NCI-H526 (cell line): ENCODE data around the gene CAPZB.

Experiments
- DNase-seq, 2 experiments: peaks; one replicate each; lab custom pipeline; 2025; lab: John Stamatoyannopoulos, UW

CAPZB gene

DNA sequence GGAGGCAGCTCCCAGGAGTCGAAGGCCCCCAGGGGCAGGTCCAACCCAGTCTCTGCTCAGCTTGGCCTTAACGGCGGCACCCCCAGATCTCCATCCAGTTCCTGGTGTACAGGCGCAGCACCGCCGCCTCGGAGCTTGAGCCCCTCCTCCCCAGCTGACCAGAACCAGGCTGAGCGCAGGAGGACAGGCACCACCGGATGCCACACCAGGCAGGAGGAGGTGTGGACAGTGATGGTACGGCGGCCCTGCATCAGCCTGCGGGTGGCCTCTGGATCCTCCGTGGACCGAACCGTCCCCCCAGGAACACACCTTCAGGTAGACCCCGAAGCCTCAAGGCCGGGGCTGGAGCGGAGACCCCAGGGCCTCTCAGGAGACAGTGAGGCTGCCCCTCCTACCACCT lies 156.9 kb downstream of the CAPZB start:
- no peak for DNase-seq

DNA sequence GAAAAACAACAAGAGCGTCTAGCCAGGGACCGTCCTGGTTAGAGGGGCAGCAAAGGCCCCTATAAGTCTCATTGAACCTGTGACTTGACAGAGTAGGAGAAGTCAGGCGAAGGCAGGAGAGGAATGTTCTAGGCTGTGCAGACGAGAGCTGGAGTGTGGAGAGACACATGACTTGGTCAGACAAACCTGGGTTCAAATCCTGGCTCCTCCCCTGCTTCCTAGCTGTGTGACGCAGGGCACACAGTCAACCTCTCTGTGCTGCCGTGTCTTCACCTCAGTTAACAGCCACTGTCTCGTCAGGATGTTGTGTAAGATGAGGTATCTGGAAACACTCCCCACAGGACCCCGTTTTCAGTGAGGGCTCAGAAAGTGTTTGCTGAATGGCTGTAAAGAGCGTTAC lies 157.6 kb downstream of the CAPZB start:
- DNase-seq, result no peak

DNA sequence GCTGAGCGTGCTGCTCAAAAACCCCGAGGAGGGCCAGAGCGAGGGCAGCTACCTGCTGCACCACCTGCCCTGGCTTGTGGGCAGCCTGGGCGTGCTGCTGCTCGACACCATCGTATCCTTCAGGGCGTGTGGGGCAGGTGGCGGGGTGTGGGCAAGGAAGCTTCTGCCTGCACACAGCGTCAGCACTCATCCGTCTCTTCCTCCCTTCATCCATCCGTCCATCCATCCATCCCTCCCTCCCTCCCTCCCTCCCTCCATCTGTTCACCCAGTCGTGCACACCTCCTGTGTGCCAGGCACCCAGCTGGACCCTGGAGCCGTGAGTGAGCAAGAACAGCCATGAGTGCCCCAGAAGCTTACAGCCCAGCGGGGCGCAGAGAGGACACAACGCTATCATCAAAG lies 158.0 kb downstream of the CAPZB start:
- DNase-seq, result no peak

DNA sequence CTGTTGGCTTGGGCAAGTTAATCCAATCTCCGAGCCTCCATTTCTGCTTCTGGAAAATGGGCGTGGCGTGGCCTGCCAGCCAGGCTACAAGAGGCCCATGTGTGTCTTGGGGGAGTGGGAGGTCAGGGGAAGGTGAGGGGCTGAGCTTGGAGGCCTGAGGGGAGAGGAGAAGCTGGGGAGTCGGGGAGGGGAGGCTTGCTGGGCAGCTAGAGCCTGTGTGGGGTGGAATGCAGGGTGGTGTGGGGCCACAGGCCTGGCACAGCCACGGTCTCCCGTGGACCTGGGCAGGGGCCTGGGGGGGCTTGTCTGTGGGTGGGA lies 158.6 kb downstream of the CAPZB start:
- DNase-seq, result no peak

DNA sequence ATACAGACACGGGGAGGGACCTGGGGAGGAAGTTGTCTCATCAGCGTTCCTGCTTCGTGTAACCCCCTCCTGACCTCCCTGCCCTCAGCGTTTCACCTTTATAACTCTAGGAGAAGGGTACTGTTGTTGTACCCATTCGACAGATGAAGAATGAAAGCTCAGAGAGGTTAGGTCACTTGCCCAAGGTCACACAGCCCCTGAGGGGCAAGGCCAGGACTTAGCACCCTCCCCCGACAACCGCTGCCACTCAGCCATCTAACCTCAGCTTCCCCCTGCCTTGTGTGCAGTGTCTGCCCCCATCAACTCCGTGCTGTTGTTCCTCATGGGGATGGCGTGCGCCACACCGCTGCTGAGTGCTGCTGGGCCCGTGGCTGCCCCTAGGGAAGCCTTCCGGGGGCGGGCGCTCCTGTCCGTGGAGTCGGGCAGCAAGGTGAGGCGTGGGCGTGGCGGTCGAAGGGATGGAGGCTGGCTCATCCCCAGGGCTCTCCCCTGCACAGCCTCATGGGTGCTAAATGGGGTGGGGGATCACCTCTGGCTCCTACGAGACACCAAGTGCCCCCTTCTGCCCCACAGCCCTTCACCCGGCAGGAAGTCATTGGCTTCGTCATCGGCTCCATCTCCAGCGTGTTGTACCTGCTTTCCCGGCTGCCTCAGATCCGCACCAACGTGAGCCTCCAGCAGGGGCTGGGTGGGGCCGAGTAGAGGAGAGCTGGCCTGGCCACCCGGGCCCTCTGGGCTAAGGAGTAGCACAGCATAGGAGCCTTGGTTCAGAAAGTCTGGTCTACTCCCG lies 159.2 kb downstream of the CAPZB start:
- DNase-seq, result no peak

DNA sequence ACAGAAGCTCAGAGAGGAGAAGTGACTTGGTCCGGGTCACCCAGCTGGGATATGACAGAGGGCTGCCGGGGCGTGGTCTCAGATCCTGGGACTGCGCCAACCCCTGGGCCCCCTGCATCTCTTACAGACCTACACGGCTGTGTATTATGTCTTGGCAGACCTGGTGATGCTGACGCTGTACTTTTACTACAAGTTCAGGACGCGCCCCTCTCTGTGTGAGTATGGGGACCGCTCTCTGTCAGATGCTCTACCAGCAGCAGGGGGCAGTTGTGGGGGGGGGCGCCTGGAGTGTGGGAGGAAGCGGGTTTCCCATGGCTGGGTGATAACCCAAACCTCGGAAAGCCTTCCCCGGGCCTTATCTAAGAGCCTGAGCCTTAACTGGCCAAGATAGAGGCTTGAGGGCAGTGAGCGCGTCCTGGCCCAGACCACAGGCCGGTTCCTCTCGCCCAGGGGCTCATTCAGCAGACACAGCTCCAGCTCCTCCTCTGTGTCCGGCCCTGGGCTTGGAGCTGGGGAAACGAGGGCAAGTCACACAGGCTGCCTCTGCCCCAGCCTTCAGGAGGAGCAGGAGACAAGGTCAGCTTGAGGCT lies 159.9 kb downstream of the CAPZB start:
- DNase-seq, result no peak

DNA sequence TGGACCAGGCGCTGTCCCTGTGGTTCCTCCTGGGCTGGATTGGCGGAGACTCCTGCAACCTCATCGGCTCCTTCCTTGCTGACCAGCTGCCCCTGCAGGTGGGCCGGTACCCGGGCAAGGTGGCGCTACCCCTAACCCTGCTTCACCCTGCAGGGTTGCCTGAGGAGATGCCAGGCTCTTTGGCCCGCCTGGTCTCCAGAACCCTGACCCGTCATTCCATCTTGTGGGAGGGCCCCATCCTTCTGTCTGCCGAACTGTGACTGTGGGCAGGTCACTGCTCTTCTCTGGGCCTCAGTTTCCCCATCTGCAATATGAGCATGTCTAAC lies 160.7 kb downstream of the CAPZB start:
- no peak for DNase-seq

DNA sequence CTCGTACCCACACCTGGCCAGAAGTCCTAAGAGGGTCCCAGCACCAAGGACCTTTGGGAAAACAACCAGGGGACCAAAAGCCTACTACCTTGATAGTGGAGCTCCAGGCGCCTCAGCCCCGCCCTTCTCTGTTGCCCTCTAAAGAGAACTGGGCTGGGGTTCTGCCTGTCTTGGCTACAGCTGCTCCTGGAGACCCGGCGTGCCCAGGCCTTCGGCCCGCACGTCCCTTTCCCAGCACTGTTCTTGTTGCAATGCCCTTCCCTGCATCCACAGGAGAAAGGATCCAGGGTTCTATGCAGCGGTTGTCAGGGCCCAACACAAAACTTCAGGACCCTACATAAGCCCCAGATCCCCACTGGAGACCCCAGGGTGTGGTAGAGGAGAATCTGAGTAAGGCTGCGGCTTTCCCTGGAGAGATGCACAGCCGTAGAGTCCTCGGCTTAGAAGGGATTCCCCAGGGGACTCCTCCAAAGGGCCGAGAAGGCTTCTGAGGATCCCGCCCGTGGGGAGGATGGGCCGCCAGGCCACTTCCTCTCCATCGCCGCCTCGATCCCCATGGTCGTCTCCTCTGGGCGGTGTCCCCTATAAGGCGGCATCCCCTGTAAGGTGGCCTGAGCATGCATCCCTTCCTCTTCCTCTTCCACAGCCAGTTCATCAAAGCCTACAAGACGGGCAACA lies 161.2 kb downstream of the CAPZB start:
- DNase-seq, result no peak

DNA sequence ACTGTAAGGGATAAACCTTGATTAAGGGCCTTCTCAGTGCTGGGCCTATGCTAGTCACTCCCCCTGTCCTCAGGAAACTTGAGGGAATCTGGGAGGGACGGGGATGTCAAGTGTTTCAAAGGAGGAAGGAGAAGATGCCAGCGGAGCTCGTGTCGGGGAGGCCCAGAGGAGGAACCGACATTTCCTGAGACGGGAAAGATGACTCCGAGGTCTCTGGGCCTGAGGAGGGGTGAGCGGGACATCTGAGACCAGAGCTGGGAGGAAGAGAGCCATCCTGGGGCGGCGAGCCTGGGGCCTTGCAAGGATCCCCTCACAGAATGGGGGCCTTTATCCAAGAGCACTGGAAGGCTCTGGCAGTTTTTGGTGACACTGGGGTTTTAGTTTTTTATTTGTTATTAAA lies 162.9 kb downstream of the CAPZB start:
- DNase-seq, result no peak

DNA sequence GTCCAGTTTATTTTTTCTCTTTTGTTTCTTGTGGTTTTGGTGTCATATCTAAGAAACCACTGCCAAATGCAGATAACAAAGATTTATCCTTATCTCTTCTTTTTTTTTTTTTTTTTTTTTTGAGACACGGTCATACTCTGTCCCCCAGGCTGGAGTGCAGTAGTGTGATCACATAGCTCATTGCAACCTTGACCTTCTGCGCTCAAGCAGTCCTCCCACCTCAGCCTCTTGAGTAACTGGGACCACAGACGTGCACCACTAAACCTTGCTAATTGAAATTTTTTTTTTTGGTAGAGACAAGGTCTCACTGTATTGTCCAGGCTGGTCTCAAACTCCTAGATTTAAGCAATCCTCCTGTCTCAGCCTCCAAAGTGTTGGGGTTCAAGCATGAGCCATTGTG lies 164.3 kb downstream of the CAPZB start:
- no peak for DNase-seq

DNA sequence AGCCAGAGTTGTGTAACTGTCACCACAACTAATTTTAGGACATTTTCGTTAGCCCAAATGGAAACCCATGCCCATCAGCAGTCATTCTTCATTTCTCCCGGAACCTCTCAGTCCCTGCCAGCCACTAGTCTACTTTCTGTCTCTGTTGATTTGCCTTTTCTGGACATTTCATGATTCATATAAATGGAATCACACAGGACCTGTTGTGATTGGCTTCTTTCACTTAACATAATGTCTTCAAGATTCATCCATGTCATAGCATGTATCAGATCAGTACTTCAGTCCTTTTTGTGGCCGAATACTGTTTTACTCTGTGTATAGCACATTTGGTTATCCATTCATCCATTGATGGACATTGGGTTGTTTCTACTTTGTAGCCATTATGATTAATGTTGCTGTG lies 166.1 kb downstream of the CAPZB start:
- no peak for DNase-seq

DNA sequence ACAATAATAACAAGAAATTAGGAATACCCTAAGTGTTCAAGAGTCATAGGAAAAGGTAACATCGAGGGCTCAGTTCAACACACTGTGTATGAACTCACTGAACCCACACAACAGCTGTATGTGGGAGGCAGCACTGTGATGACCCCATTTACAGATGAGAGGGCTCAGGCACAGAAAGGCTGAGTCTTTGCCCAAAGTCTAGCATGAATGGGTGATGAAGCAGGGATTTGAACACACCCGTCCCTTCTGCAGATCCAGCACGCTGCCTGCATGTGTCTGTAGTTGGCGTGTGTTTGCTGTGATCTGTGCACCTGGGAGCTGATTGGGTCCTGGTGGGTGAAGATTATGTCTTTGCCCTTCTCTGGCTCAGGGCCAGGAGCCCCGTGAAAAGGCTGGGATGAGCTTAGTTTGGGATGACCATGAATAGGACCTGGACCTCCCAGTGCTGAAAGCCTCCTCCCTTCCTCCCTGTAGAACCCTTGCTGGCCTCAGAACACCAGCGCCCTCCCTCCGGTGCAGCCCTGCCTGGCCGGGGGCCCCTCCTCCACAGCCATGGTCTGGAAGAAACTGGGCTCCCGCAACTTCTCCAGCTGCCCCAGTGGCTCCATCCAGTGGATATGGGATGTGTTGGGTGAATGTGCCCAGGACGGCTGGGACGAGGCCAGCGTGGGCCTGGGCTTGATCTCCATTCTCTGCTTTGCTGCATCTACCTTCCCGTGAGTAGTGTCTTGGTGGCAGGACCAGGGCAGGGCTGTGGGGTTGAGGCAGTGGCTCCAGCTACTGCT lies 168.0 kb downstream of the CAPZB start:
- DNase-seq, result no peak

DNA sequence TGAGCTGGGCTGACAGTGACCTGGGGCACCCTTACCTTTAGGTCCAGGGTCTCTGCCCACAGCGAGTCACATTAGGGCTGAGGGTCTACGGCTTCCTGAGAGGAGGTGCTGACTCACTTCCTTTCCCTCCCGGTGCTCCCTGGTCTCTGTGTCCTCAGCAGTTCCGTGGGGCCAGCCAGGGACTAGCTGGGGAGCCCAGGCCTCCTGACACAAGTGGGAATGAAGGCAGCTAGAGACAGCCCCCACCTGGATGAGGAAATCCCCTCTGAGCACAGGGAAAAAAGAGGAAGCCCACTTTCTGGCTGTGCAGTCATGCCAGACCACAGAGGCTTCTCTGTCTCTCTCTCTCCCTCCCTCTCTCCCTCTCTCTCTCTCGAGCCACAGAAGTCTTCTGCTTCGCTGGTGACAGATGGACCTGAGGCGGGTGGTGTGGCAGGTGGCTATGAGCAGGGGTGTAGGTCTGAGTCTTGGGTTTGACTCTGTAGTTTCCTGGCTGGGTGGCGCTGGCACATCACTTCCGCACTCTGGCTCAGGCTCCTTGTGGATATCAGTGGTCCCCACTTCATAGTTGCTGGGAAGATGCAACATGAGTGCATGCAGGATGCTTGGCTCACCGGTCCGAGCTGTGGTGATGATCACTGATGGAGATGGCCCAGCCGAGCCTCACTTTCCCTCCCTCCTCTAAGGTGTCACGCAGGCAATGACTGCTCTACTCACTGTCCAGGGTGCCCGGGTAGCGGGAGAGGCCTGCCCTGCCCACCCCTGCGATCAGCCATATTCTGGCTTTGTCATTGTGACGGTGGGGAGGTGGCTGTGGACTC lies 169.8 kb downstream of the CAPZB start:
- no peak for DNase-seq

DNA sequence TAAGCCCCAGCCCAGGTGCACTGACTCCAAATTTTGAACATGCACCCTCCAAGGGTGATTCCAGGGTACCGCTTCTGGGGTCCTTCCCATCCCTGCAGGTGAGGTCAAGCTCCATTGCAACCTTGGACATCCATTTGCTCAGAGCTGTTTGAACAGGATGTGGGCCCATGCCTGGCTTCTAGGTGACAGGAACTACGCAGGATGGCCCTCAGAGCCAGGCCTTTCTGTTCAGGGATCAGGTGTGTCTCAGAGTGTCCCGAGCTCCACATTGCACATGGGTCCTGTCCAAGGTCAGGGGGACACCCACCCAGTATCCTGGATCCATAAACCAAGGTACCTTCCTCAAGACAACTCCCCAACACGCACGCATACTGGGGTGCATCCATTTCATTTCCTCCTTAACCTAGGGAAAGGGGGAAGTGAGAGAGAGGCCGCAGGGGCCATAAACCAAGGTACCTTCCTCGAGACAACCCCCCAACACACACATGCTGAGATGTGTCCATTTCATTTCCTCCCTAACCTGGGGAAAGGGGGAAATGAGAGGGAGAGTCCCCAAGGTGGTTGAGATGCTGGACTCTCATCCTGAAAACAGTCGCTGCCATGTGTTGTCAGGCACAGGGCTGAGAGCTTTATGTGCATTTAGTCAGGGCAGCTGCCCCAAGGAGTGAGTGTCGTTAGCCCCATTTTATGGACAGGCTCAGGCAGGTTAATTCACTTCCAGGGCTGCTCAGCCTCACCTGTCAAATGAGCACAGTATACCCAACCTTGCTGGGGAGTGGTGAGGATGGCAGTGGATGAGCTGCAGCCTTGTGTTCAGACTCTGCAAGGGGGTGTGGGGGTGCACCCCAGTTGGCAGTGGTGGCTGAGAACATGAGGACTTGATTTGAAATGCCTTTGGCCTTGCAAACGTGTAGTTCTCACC lies 171.1 kb downstream of the CAPZB start:
- DNase-seq, result no peak

DNA sequence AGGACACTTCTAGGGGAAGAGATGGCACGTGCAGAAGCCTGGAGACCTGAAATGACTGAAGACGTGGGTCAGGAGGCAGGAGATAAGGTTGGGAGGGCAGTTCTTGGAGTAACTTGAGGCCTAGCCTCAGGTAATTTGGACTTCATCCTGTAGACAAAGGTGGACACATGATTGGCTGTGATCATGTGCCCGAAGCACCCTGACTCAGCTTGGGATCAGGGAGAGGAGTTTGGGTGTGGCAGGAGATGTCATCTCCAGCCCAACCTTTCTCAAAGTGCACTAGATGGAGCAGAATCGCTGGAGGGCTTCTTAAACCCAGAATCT lies 171.7 kb downstream of the CAPZB start:
- DNase-seq, result no peak

DNA sequence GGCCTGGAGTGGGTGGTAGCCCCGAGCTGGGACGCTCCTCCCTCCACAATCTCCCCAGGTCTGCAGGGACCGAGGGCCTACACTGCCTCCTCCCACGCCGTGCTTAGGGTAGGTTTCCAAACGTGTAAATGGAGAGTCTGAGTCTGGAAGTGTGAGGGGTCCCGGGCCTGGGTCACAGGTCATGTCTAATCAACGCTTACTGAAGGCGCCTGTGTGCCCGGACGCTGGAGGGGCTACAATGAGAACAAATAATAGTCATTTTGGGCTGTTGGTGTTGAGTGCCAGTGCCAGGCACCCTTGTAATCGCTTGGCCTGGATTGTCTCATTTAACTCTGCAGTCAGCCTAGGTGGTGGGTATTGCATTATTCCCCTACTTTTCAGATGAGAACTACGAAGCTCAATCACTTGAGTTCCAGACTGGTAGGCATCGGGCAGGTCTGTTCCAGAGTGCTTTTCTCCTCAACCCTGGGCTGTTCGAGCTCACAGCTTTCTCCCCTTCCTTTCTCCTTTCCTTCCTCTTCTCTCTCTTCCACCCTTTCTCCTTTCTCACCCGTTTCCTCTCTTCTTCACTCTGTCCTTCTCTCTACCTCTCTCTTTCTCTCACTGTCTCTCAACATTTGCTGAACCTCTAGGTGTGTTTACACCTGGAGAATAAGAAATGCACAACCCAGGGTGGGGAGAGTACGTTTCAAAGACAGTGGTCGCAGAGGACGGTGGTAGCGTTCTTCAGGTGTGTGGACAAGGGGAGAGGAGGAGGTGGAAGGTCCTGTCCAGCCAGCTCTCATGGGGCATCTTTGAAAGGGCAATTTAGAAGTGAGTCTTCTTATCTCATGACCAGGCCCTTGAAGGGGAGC lies 172.3 kb downstream of the CAPZB start:
- no peak for DNase-seq

DNA sequence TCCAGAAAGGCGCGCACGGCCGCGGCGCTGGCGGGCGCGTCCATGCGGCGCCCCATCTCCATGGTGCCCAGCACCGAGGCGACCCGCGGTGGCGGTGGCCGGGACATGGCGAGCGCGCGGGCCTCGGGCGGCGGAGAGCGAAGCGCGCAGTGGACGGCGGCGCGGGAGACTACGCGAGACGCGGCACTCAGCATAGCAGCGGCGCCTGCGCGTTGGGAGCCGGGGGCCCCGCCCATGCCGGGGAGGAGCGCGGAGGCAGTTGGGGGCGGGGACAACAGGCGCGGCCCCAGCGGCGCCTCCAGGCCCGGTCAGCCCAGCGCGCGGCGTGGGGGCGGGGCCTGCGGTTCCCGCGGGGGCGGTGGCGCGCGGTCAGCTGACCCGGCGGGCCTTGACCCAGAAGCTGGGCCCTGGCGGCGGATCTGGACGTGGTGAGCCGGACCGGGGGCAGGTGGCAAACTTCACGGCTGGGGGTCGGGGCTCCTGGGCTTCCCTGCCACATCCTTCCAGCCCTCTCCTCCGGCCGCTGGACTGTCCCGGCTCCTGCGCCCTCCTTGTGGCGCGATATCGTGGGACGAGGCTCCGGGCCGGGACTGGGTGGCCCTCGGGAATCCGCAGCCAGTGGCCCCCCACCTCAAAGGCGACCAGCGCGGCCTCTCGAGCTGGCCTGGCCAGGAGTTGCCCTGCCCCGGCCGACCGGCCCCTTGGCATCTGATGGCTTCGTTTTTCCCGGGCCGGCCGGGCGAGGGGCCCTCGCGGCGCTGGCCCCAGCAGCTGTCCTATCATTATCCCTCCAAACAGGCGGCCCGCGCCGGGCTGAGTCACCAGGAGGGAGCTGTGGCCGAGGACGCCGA lies 173.2 kb downstream of the CAPZB start, which contains the start of the genes AKR7A2 and SLC66A1:
AKR7A2 (minus strand) TSS at position 214 of the 851 bp plus-strand sequence; CDS start at position 194, 20 bp downstream.
SLC66A1 (plus strand) TSS at position 396 of the 851 bp plus-strand sequence. CDS start 5,352 bp downstream, outside the sequence.
- DNase-seq, result peak; percentile 7 to 91

DNA sequence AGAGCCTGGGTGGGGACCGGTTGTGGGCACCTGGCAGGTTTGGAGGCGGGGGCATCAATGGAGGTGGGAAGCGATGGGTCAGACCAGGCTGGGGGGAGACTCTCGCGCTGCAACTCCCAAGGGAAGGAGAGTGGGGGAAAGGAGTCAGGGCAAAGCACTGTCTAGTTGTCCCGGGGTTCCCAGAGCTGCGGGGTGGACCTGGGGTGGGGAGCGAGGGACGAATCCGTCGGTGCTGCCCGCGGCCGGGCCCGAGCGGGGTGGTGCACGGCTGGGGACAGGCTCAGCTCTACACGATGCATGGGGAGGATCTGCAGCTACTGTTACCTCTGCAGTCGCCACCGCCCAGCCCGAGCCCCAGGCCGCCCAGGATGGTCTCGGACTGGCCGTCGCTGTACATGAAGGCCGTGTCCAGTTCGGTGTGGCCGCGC lies 173.8 kb downstream of the CAPZB start:
- peak in 1 of 2 experiments; percentile 47 for DNase-seq
